Transverse colon (tissue), 4 donors: Measurements from ENCODE around the gene SEMA4F.

Experiments
- CTCF ChIP-seq, 5 experiments: fragments of 200-600 bp in 3 of 5; fragments of 450-650 bp in 2 of 5; sonication (generic) in 3 of 5; IDR thresholded peaks; 1 replicate in 2 of 5; 2 replicates in 3 of 5; pipeline ENCODE4 v1.5.1; 2016 to 2017; ENCODE audit warnings: antibody characterized with exemption in 5 of 5, inconsistent platforms in 3 of 5, mild to moderate bottlenecking in 2 of 5, moderate library complexity in 1 of 5
- POLR2A ChIP-seq: fragments of 450-650 bp; IDR thresholded peaks from one replicate; pipeline ENCODE4 v1.6.1; 2016; ENCODE audit warnings: antibody characterized with exemption, mild to moderate bottlenecking, moderate library complexity
- POLR2AphosphoS5 ChIP-seq, 3 donors: sonication (generic); formaldehyde crosslinking; IDR thresholded peaks; one replicate each; pipeline ENCODE4 v1.6.1; 2016; ENCODE audit warnings: antibody characterized with exemption in 3 of 3

- no peak for TF ChIP-seq CTCF (IDR thresholded peaks at IDR 0.05)
- TF ChIP-seq POLR2A: no peak
- no peak for TF ChIP-seq POLR2AphosphoS5 (IDR thresholded peaks at IDR 0.05)
These were observed 54.2 kb downstream of the SEMA4F start for GRCh38 chr2:74708296-74708695.
